HPDE6-E6E7 (cell line): ENCODE data around the gene SGMS1.
"Not testable (repeated sequence)": the region's sequence is repeated elsewhere in the genome, so short reads cannot be mapped to it uniquely, and the experiment has no call there.

Source experiments
- DNase-seq: peaks from one replicate; pipeline ENCODE4 v3.0.0; 2011; ENCODE audit warnings: missing footprints; ENCODE audit errors: extremely low spot score

The SGMS1 gene

DNA sequence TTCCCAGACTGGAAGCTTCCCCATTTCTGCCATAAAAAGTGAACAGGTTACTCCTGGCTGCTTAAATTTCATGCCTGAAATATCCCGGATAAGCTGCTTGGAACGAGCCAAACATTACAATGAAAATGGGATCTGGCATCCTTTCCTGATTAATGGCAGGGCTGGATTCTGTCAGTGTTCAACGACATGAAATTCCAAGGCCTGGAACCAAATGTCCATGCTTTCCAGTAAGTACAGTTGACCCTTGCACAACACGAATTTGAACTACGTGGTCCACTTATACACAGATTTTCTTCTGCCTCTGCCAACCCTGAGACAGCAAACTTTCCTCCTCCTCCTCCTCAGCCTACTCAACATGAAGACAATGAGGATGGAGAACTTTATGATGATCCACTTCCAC lies 65.4 kb downstream of the SGMS1 start:
- no peak for DNase-seq

DNA sequence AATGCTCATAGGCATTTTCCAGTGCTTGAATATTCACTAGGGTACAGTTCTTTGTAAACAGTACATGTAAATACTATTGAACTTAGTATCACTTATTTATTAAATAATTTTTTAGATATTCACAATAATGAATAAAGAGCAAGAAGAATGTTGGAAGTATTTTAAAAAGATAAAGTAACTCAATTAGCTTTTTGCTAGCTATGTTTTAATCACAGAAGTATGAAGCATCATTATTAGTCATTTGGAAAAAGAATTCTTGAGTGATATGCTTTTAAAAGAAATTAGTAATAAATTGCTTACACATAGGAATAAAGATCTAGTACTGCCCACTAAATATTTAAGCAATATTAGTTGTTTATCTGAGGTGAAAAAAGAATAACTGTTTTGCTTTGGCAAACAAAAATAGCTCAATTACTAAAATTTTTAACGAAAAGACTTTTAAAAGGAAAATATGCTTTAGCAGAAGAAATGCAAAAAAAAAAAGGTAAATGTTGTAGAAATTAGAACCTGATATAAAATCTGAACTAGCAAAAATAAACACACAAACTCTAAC lies 66.5 kb downstream of the SGMS1 start:
- DNase-seq: no peak

DNA sequence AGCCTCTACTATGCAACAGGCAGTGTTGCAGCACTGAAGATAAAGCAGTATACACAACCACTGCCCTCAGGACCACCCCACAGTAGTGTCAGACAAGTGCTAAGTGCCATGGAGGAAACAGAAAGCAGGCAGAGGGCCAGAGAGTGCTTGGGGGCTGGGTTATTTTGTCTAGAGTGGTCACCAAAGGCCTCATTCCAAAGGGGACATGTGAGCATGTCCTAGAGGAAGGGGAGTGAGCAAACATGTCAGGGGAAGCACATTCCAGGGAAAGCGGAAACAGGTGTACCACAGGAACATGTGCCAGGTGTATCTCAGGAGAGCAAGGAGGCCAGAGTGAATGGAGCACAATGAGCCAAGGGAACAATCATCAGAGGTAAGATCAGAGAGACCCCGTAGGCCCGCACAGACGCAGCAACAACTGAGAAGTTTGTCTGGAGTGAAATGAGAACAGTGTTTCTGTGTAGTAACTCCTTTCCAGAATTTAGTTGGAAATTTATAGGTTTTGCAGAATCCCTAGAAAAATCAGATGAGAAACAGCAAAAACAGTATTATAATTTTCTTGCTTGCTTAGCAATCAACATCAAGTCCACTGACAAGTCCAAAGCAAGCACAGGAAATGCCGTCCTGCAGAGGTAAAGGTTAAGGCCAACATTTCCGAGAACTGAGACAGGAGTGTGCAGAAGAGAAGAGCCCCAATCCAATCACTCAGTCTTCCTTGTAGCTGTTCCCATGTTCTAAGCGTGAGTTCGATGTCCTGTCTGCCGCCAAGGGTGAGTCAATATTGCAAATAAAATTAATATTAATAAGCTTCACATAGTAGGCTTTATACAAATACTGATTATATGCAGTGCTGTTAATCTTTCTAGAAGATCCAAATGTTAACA lies 67.3 kb downstream of the SGMS1 start:
- no peak for DNase-seq

DNA sequence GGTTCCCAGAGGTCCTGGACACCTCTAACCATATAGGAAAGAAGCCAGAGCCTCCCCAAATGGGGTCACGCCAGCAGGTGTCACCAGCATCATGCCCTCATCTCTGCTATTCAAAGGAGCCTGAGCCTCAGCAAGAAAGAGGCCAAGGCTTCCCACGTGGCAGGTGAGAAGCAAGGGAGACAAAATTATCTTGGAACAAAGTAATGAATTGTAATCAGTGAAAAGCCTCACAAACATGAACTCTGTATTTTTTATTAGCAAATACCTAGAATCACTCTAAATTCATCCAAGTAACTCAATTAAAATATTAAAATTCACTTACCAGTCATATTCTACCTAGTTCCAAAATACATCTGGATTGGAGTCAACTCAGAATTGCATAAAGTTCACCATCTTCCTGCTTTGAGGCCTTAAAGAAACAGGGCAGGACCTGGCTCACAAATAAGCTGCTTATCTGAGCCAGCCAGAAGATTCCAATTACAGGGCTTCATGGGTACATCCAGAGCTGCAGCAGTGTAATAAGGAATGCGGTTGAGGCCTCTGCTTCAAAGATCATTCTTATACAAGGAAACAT lies 68.7 kb downstream of the SGMS1 start:
- no peak for DNase-seq

DNA sequence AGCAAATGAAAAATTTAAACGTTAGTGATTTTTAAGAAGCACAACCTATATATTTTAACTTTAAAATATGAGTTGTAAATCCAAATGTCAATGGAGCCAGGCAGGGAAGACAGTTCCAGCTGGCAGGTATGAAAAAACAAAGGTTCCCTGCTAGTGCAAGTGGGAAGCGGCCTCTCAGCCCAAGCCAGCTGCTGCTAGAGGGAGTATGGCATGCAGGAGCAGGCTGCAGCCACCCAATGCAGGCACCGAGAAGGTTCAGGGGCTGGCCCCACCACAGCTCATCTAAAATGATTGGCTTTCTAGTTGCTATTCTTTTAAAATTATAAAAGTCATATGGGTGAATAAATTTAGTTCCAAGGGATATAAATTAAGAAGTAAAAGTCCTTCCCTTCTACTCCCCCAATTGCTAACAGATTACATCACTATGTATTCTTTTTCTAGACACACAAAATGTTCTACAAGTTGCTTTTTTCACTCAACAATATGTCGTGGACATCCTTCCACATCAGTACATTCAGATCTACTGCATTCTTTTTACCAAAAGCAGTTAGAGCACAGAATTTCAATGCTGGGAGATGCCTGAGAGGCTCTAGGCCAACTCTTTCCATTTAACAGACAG lies 69.3 kb downstream of the SGMS1 start:
- DNase-seq: no peak

DNA sequence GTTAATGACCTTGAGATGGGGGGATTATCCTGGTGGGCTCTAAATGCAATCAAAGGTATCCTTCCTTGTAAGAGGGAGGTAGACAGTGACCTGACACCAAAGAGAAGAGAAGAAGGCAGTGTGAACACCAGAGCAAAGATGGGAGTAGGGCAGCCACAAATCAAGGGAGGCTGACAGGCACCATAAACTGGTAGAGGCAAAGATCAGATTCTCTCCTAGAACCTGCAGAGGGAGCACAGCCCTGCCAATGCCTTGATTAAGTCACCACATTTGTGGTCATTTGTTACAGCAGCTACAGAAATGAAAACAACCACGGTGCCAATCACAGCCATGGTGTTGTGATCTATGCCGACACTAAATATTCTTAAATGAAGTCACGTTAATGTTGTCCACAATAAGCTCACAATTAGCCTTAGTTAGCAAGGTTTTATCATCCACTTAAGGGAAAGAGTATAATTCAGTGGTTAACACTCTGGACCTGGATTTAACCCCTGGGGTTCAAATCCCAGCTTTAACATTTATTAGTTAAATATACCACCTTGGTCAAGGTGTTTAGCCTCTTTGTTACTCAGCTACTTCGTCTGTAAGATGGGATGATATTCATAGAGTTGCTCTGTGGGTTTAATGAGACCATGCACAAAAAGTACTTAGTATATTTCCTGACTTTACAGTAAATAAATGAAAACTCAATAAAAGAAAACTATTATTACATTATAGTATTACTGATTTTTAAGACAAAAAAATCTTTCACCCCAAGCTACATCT lies 70.8 kb downstream of the SGMS1 start:
- DNase-seq: no peak

DNA sequence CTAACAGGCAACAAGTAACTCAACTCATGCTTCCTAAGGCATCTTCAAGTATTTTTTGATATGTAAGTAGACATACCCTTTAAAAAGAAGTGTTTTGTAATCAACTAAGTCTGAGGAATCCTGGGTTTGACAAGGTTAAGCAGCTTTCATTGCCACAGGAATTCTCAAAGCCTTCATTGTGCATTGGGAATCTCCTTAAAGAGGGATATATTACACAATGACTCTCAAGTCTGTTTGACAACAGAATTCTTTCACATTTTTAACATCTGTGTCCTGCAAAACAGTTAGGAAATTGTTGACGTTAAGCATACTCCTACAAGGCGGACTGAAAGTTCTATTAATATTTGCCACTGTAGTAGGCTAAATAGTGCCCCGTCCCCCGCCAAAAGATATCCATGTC lies 71.4 kb downstream of the SGMS1 start:
- DNase-seq: no peak

DNA sequence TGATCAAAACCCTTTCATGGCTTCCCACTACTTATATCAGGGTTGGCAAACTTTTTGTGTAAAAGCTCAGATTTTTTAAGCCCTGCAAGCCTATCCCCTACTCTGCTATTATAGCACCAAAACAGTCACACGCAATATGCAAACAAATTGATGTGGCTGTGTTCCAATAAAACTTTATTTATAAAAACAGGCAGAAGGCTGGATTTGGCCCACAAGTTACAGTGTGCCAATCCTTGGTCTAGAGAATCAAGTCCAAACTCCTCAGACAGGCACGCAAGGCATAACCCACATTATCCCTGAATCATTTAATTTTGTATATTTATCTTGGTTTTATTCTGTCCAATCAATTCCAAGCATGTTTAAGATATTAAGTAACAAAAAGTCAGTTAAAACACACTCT lies 71.9 kb downstream of the SGMS1 start:
- no peak for DNase-seq

DNA sequence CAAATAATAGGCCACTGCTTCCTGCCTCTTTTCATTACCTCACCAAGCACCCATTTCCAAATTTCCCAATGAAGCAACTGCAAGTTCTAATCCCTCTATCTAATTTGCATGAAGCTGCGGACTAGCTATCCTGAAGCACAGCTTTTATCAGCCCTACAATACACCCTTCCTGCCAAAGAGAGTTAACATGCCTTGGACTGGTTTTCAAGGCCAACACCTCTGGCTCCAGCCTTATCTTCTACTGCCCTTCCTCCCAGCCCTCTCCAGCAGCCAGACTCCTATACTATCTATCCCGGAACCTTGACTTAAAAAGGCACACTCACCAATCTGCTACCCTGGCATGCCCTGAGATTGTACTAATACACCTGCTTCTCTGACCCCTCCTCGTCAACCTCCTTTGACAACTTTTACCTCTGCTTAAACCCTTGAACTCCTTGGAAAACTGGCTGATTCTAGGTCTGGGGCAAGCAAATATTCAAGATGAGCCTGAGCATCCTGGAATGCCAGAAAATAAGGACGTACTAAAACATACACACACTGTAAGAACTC lies 73.4 kb downstream of the SGMS1 start:
- no peak for DNase-seq

DNA sequence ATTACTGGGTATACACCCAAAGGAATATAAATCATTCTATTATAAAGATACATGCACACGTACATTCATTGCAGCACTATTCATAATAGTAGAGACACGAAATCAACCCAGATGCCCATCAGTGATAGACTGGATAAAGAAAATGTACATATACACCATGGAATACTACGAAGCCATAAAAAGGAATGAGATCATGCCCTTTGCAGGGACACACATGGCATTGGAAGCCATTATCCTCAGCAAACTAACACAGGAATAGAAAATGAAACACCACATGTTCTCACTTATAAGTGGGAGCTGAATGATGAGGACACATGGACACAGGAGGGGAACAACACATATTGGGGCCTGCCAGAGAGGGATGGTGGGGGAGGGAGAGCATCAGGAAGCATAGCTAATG lies 74.6 kb downstream of the SGMS1 start:
- not testable (repeated sequence) for DNase-seq

DNA sequence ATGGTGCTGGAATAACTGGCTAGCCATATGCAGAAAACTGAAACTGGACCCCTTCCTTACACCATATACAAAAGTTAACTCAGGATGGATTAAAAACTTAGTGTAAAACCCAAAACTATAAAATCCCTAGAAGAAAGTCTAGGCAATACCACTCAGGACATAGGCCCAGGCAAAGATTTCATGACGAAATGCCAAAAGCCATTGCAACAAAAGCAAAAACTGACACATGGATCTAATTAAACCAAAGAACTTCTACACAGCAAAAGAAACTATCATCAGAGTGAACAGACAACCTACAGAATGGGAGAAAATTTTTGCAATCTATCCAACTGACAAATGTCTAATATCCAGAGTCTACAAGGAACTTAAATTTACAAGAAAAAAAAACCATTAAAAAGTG lies 75.3 kb downstream of the SGMS1 start:
- not testable (repeated sequence) for DNase-seq

DNA sequence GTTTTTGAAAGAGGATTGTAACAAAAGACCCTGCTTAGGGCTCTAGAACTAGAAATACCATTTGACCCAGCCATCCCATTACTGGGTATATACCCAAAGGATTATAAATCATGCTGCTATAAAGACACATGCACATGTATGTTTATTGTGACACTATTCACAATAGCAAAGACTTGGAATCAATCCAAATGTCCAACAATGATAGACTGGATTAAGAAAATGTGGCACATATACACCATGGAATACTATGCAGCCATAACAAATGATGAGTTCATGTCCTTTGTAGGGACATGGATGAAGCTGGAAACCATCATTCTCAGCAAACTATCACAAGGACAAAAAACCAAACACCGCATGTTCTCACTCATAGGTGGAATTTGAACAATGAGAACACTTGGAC lies 77.5 kb downstream of the SGMS1 start:
- DNase-seq: not testable (repeated sequence)

DNA sequence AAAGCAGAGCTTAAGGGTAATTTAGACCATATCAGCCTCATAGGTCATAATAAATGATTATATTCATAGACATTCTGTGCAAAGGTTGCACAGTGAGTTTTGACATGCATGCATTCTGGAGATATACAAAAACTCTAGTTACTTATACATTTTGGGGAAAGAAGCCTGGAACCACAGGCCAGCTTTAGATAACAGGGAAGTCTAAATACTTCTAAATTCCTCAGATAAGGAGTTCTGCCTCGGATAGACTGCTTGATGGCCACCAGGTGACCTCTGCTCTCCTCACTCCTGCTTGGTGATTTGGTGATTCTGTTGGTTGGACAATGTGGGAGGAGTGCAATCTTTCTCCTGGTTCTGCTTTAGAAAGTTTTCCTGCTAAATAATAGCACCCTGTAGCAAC lies 77.9 kb downstream of the SGMS1 start:
- DNase-seq: no peak

DNA sequence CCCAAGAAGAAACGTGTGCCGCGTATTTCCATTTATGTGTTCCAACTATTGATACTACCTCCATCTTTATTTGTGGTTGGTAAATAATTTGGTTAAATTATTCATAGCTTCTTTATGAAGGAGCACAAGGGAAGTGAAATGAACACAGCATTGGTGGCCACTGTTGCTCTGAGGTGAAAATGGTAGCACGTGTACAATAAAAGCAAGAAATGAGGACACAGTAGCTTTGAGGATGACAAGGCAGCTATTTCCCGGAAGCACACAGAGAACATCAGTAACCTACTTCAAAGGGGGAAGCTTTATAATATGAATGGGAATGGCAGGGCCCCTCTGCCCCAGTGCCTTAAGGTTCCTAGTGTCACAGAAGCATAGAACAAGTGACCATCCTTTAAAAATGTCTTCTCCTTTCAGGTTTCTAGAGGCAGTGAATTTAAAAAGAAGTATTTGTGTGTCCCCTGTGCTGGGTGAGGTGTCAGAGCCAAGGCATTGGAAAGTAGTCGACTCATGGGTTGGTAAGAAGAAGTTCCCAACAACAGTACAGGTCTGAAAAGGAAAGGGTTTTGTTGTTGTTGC lies 78.8 kb downstream of the SGMS1 start:
- no peak for DNase-seq

DNA sequence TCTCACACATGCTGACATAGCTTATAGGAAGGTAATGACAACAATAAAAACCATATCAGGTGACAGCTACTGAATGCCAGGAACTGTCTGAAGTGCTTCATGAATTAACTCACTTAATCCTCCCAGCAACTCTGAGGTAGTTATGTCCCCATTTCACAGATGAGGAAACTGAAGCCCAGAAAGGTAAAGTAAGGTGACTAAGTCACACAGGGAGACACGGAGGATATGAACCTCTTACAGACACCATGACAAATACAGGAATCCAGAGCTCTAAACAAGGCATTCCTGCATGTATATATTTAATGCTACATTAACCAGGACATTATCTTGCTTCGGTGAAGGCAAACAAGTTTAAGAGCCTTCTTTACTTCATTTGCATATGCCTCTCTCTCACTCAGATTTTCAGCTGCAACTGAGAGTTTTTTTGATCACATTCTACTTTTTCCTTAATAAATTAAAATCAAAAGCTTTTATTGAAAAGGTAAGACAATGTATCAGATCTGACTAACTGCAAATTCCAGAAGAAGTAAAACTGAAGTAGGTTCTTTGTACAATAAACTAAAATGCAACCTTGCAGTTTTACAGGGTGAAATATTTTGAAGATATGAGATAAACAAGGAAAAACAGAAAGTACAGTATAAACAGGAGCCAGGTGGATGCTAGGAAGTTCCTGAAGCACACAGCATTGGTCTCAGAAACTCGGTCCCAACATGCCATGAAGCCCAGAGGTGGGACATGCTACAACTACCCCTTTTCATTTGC lies 79.5 kb downstream of the SGMS1 start:
- DNase-seq: no peak

DNA sequence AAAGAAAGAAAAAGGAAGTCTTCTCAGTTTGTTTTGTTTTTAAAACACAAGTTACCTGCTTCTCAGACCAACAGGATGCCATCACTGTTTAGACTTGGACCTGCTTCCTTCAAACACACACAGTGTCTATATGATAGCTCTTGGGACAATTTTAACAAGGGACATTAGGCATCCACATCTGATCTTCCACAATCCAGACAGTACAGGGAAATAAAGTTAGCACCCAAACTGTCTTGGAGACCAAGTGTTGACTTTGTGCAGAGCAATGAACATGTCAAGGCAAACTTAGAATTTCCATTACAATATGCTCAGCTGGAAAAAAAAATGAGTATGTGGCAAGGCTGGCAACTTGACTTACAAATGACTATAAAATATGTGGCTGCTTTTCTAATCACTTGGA lies 80.9 kb downstream of the SGMS1 start:
- DNase-seq: no peak

DNA sequence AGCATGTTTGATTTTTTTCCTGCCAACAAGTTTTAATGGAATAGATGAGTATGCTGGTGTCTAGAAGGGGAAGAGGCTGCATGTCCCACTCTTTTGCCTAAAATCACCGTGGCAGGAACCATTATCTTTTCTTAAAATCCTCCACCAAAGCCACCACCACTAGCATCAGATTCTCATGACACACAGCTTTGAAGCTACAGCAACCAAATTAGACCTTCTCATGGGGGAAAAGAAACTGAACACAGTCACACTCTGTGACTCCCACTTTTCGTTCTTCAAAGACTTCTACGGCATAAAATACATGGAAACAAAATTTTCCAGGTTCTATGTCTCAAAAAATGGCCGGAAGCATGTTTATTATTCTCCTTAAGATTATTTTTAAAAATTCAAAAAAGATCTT lies 81.8 kb downstream of the SGMS1 start:
- no peak for DNase-seq

DNA sequence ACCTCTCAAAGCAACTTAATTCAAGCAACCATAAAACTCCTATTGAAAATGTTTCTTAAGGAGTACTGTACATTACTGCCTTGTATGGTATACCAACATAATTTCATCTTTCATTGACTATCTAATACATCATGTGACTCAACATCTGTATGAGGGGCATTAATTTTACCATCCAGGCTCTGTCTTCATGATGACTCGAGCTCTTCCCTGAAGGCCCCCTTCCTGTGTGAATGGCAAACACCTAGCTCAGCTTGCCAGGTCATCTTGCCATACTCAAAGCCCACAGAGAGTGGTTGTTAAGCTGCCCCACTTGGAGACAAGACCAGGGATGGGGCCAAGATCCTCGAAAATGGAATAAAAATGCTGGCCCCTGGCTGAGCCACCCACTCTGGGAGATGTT lies 82.4 kb downstream of the SGMS1 start:
- DNase-seq: no peak

DNA sequence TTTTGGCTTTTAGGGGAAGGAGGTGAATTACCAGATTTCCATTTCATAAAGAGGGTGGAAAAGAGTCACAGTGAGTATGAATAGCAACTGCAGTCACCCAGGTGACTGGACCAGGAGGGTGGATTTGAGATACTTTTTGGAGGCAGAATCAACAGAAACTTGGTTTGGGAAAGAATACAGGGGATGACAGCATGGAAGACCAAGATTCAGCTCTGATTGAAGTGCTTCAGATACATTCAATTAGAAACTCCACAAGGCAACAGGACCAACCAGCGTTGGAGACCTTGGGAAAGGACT lies 83.0 kb downstream of the SGMS1 start:
- DNase-seq: no peak

DNA sequence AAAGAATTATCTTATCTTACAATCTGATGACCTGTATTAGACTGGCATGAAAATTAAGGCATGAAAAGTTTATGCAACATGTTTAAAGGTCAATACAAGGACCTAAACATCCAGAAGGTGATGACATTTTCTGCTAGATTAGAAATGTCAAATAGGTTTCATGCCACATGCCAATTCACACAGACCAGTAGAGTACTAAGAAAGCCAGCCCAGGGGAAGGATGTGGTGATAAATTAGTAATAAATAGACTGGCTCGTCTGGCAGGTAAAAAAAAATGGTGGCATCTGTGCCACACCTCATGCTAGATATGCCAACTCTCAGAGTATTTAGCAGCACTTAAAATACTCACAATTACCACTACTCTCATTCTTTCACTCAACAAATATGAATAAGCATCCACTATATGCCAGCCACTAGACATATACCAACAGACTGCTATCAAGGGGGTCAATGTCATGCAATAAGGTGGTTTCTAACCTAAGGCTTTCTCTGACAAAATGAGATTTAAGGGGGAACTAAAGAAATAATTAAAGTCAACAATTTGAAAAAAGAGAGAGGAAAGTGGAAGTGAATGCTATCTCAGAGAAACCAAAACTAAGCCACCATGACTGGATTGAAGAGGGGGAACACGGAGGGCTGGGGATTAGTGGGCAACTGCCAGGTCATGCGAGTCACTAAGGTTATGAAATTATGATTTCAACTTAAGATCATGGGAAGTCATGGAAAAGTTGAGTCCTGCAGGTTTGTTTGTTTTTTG lies 83.5 kb downstream of the SGMS1 start:
- DNase-seq: no peak
